C4-2B (cell line): ENCODE measurements around the gene ABHD12B.

Source experiments
- CTCF ChIP-seq: fragments of 450-650 bp; conservative IDR thresholded peaks from 2 replicates; pipeline ENCODE4 v1.5.1; 2017; ENCODE audit warnings: mild to moderate bottlenecking
- ZFX ChIP-seq: fragments of 450-650 bp; IDR thresholded peaks from 2 replicates; pipeline ENCODE4 v1.6.1; 2017

- no peak for TF ChIP-seq CTCF
- TF ChIP-seq ZFX, result no peak
Observed at GRCh38 chr14:50831726-50832168, 40.1 kb upstream of the ABHD12B start.
